Calu3 (cell line): Measurements from ENCODE around the gene SERINC5. TPM values are rescaled to one million over a fixed set of nuclear protein-coding genes. Genes with fewer than 3 reads are reported as not detected.

Source experiments
- BruUV-seq: library from RNA; stranded (reverse); fragments of 400-500 nt; replicated peaks from 2 replicates; lab custom pipeline; 2021; lab: Mats Ljungman, UMichigan
- CTCF ChIA-PET: fragments of 300-600 bp; sonication (Branson Sonifier 250); formaldehyde crosslinking; loops from one replicate; lab custom pipeline; 2022; ENCODE audit warnings: antibody characterized with exemption; lab: Charles Lee
- DNase-seq: peaks from one replicate; pipeline ENCODE4 v3.0.0; 2022
- H3K27ac Mint-ChIP-seq: one replicate; pipeline ENCODE4 v1.8.0; 2022; ENCODE audit warnings: mixed read lengths; ENCODE audit not compliant: unreplicated experiment
- H3K27me3 Mint-ChIP-seq: one replicate; pipeline ENCODE4 v1.8.0; 2022; ENCODE audit warnings: mixed read lengths; ENCODE audit not compliant: unreplicated experiment
- H3K36me3 Mint-ChIP-seq: one replicate; pipeline ENCODE4 v1.8.0; 2022; ENCODE audit warnings: mild to moderate bottlenecking, moderate library complexity, mixed read lengths; ENCODE audit not compliant: insufficient read depth, unreplicated experiment
- H3K4me1 Mint-ChIP-seq: one replicate; pipeline ENCODE4 v1.8.0; 2022; ENCODE audit warnings: mild to moderate bottlenecking, low read depth, mixed read lengths; ENCODE audit not compliant: unreplicated experiment
- H3K4me3 Mint-ChIP-seq: one replicate; pipeline ENCODE4 v1.8.0; 2022; ENCODE audit warnings: mild to moderate bottlenecking, low read depth, moderate library complexity, mixed read lengths; ENCODE audit not compliant: unreplicated experiment
- H3K9me3 Mint-ChIP-seq: one replicate; pipeline ENCODE4 v1.8.0; 2022; ENCODE audit warnings: low read depth, mixed read lengths; ENCODE audit not compliant: unreplicated experiment
- intact Hi-C: fragments of 100-400 bp; cut with micrococcal nuclease; formaldehyde crosslinking; loops from one replicate; pipeline ENCODE4 v1.10.0; 2022; ENCODE audit not compliant: unreplicated experiment
- total RNA-seq: library from RNA; stranded (reverse); gene quantifications from 2 replicates; pipeline ENCODE4 v1.2.3, GENCODE V29; 2022
- TF ChIP-seq, protein P1 (sequence below): fragments of 200-600 bp; IDR thresholded peaks from one replicate; pipeline ENCODE4 v1.8.0; 2022; ENCODE audit warnings: antibody characterized with exemption; ENCODE audit not compliant: unreplicated experiment

SERINC5 gene
- total RNA-seq, 1 experiment from 2014 or later: 47.0 TPM

GRCh38 chr5:80299601-80300000, 43.8 kb upstream of the SERINC5 start:
- TF ChIP-seq, protein P1, sequence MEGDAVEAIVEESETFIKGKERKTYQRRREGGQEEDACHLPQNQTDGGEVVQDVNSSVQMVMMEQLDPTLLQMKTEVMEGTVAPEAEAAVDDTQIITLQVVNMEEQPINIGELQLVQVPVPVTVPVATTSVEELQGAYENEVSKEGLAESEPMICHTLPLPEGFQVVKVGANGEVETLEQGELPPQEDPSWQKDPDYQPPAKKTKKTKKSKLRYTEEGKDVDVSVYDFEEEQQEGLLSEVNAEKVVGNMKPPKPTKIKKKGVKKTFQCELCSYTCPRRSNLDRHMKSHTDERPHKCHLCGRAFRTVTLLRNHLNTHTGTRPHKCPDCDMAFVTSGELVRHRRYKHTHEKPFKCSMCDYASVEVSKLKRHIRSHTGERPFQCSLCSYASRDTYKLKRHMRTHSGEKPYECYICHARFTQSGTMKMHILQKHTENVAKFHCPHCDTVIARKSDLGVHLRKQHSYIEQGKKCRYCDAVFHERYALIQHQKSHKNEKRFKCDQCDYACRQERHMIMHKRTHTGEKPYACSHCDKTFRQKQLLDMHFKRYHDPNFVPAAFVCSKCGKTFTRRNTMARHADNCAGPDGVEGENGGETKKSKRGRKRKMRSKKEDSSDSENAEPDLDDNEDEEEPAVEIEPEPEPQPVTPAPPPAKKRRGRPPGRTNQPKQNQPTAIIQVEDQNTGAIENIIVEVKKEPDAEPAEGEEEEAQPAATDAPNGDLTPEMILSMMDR: no peak
- DNase-seq: no peak
- intact Hi-C loops: no loop called here
- Mint-ChIP-seq H3K27me3 (no peaks in the 10 kb centered on the region), H3K36me3 (no peaks in the 10 kb centered on the region), H3K9me3 (no peaks in the 10 kb centered on the region), H3K4me1 (no peaks in the 10 kb centered on the region), H3K27ac (no peak overlapping the region), H3K4me3 (no peak overlapping the region)
- CTCF ChIA-PET: no interaction called here
- no TSS peak for BruUV-seq

- intact Hi-C loops: no loop called here
- no peaks in the 10 kb centered on the region for H3K9me3 Mint-ChIP-seq
- TF ChIP-seq, protein P1: no peak
- no peak for DNase-seq
- H3K27ac Mint-ChIP-seq: no peak overlapping the region
- no peak overlapping the region for H3K4me3 Mint-ChIP-seq
- no peaks in the 10 kb centered on the region for H3K36me3 Mint-ChIP-seq
- no peaks in the 10 kb centered on the region for H3K4me1 Mint-ChIP-seq
- CTCF ChIA-PET: interaction anchor here (0.7 kb wide), 1 partner anchor 200 kb away, joined by 5 read pairs; no protein-coding TSS in a partner anchor
- H3K27me3 Mint-ChIP-seq: no peaks in the 10 kb centered on the region
- no TSS peak for BruUV-seq
These were observed 40.3 kb upstream of the SERINC5 start for GRCh38 chr5:80296121-80296520.

DNA sequence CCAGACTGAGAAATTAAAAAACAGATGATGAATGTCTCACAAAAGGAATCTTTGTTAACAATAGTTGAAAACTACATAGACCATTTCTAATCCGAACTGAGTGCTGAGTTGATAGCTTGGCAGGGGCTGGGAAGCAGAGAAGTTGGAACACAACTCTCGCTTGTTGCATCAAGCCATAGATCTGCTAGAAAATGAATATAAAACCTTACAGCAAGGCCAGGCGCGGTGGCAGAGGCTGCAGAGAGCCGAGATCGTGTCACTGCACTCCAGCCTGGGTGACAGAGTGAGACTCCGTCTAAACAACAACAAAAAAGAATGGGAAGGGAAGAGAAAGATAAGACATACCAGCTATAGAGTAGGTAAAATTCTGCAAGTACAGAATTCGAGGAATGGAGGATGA, 35.9 kb upstream of the SERINC5 start:
- BruUV-seq: no TSS peak
- H3K27me3 Mint-ChIP-seq: no peaks in the 10 kb centered on the region
- H3K27ac Mint-ChIP-seq: no peak overlapping the region
- intact Hi-C loops: no loop called here
- H3K4me3 Mint-ChIP-seq: no peak overlapping the region
- H3K36me3 Mint-ChIP-seq: no peaks in the 10 kb centered on the region
- CTCF ChIA-PET: interaction anchor here (0.6 to 0.8 kb wide), 3 partner anchors 15 to 37 kb away, joined by 3 to 5 read pairs (median 4); no protein-coding TSS in a partner anchor
- DNase-seq: no peak
- TF ChIP-seq, protein P1: no peak
- no peaks in the 10 kb centered on the region for H3K9me3 Mint-ChIP-seq
- no peaks in the 10 kb centered on the region for H3K4me1 Mint-ChIP-seq

GRCh38 chr5:80289320-80289719, 33.5 kb upstream of the SERINC5 start:
- no peaks in the 10 kb centered on the region for H3K4me1 Mint-ChIP-seq
- no peaks in the 10 kb centered on the region for H3K27me3 Mint-ChIP-seq
- TF ChIP-seq, protein P1: no peak
- no peak overlapping the region for H3K27ac Mint-ChIP-seq
- no TSS peak for BruUV-seq
- H3K4me3 Mint-ChIP-seq: no peak overlapping the region
- no peaks in the 10 kb centered on the region for H3K9me3 Mint-ChIP-seq
- intact Hi-C loops: no loop called here
- DNase-seq: no peak
- H3K36me3 Mint-ChIP-seq: no peaks in the 10 kb centered on the region
- CTCF ChIA-PET: no interaction called here
